HG03571 (cell line): ENCODE measurements around the gene OR10C1.

Source experiments
- ATAC-seq: cut with Tn5 transposase; IDR thresholded peaks from one replicate; pipeline ENCODE4 v1.9.1; 2021; ENCODE audit not compliant: unreplicated experiment

The OR10C1 gene

DNA sequence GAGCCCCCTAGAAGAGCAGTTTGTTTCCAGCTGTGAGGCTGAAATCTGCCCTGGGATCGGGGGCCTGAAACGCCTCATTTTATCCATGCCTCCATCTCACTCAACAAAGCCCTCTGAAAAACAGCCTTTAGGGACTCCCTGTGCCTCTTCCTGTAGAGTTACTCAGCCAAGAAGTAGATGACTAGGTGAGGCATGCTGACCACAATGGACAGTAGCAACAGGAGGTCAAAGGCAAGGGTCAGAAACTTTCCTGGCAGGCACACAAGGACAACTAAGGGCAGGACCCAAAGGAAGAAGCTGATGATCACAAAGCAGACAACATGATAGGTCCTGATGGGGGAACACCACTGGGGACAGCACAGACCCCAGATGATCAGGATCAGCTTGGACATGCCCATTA is 35.9 kb downstream of the OR10C1 start:
- ATAC-seq, result no peak

GRCh38 chr6:29477923-29478450 is 38.9 kb downstream of the OR10C1 start:
- ATAC-seq, result no peak

DNA sequence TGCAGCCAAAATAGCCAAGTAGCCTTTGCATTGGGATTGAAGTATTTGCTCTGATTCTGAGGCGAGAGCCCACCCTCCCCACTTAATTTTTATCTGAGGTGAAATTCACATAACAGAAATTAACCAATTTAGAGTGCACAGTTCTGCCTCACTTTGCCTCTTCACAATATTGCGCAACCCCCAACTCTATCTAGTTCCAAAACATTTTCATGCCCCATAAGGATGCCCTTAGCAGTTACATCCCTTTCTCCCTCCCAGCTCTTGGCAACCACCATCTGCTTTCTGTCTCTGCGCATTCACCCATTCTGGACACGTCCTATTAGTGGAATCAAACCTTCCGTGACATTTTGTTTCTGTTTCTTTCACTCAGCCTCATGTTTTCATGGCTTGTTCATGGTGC is 39.6 kb downstream of the OR10C1 start:
- ATAC-seq, result no peak

DNA sequence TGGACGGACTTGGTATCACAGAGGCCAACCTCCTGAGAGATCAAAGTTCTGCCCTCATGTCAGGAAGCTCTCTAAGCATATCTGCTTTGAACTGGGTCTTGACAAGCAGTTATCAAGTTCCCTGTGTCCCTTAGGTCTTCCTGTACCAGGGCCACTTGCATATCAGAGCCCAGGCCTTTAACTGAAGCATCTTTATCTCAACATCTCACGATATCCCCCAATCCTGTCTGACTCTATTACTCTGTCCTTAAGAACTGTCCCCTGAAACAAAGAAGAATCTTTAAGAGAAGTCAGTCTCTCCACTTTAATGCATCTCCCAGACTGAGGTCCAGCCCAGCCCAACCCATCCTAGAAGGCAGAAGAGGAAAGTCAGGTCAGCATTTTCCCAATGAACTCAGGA is 40.5 kb downstream of the OR10C1 start:
- no peak for ATAC-seq

- no peak for ATAC-seq
Observed at GRCh38 chr6:29483186-29483585, 44.1 kb downstream of the OR10C1 start.

GRCh38 chr6:29483735-29484134 is 44.6 kb downstream of the OR10C1 start:
- ATAC-seq, result no peak

- no peak for ATAC-seq
Observed at GRCh38 chr6:29486577-29486976, 47.5 kb downstream of the OR10C1 start.

- ATAC-seq, result no peak
Observed at GRCh38 chr6:29487131-29487530, 48.0 kb downstream of the OR10C1 start.

DNA sequence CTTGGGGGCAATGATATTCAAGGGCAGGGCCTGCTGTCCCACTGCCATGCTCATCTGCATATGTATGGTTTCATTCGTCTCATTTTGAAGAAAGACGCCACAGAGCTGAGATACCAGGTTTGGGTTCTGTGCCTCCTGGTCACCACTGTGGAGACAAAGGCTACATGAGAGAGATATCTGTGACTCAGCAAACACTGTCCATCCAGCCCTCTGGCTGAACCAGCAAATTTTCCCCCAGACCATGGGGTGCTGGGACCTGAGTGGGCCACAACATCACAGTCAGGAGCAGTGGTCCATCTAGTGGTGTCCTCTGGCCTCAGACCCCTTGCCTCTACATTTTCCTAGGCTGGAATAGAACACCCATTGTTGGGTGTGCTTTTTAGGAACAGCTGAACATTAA is 48.6 kb downstream of the OR10C1 start, which contains the start of gene MAS1L:
Gene MAS1L (minus strand): TSS at position 297 of the 400 bp plus-strand sequence. CDS start 54 bp downstream, at position 243.
- ATAC-seq, result no peak

DNA sequence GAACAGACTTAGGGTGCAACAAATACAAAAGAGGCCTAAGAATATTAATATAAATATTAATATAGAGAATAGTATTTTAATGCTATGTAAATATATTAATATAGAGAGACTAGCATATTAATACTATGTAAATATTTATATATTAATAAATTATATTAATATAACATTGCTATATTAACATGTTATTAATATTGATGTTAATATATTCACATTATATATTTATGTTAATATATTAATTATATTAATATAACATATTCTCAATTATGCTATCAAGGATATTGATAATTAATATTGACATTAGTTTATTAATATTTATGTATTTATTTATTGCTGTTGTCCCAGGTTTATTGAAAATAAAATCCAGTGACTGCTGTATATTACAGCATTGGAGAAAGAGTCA is 49.8 kb downstream of the OR10C1 start:
- ATAC-seq, result no peak

- no peak for ATAC-seq
Observed at GRCh38 chr6:29489286-29489685, 50.2 kb downstream of the OR10C1 start.

DNA sequence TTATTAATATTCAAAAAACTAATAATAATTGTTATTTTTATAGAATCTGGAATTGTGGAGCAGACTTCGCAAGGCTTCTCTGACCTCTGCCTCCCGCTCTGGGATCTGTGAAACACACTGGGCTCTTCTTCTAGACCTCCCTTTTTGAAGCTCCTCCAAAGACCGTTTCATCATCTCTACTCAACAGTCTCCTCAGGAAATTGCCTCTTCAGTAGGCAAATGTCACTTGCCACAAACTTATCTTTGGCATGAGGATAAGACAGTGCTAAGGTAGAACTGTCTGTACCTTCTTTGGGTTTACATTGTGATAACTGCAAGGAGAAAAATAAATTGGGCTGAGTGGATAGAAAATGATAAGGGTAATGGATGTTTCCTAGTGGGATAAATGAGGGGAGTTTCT is 50.9 kb downstream of the OR10C1 start:
- ATAC-seq, result no peak

- no peak for ATAC-seq
Observed at GRCh38 chr6:29490552-29490951, 51.4 kb downstream of the OR10C1 start.
